Measurements from ENCODE around the gene AGBL4.

AGBL4 gene

GRCh38 chr1:48674641-48675040 is 1349.1 kb downstream of the AGBL4 start:
- CTCF ChIA-PET: interaction anchor here (0.6 to 3.3 kb wide), 12 partner anchors 8 to 1673 kb away, joined by 3 to 20 read pairs (median 4); no protein-coding TSS in a partner anchor
- H3K4me1 ChIP-seq (ENCODE audit: control insufficient read depth, insufficient read depth, low read length): no peaks in the 10 kb centered on the region
- H3K27ac ChIP-seq (ENCODE audit: extremely low read depth, low read depth, low read length): no peak overlapping the region

GRCh38 chr1:48673332-48674105 is 1350.2 kb downstream of the AGBL4 start:
- no peak overlapping the region for H3K4me3 ChIP-seq (ENCODE audit: low read depth, low read length)
- CTCF ChIA-PET: interaction anchor here (0.6 to 3.3 kb wide), 9 partner anchors 9 to 197 kb away, joined by 3 to 20 read pairs (median 4); no protein-coding TSS in a partner anchor
- no peak overlapping the region for H3K27ac ChIP-seq (ENCODE audit: extremely low read depth, low read depth, low read length)
- H3K4me1 ChIP-seq (ENCODE audit: control insufficient read depth, insufficient read depth, low read length): no peaks in the 10 kb centered on the region
- POLR2A ChIA-PET: no interaction called here
- H3K9me3 ChIP-seq (ENCODE audit: control insufficient read depth, insufficient read depth, low read depth, low read length): no peaks in the 10 kb centered on the region
- H3K36me3 ChIP-seq (ENCODE audit: control insufficient read depth in 2 of 2, insufficient read depth in 1 of 2, low read length in 2 of 2): no peaks in the 10 kb centered on the region
- TF ChIP-seq ZBTB7A (tag by site-specific recombination; IDR thresholded peaks at IDR 0.05; ENCODE audit: low read depth): no peak
- TF ChIP-seq ZNF114 (tag by site-specific recombination; IDR thresholded peaks at IDR 0.05): no peak
- peak; percentile 24; the same call in 1 of the 2 replicates for TF ChIP-seq CTCF (tag by site-specific recombination; IDR thresholded peaks at IDR 0.05)

More at GRCh38 chr1:48674641-48675040, 1349.1 kb downstream of the AGBL4 start:
- Histone ChIP-seq H3K36me3 (ENCODE audit: control insufficient read depth in 2 of 2, insufficient read depth in 1 of 2, low read length in 2 of 2) (no peaks in the 10 kb centered on the region), H3K9me3 (ENCODE audit: control insufficient read depth, insufficient read depth, low read depth, low read length) (no peaks in the 10 kb centered on the region), H3K4me3 (ENCODE audit: low read depth, low read length) (no peak overlapping the region)
- POLR2A ChIA-PET: no interaction called here
- TF ChIP-seq ZNF266 (tag by site-specific recombination; IDR thresholded peaks at IDR 0.05; ENCODE audit: low read depth) (no peak), KLF8 (tag by site-specific recombination; IDR thresholded peaks at IDR 0.05) (no peak), KLF10 (tag by site-specific recombination; IDR thresholded peaks at IDR 0.05) (no peak), ZNF530 (tag by site-specific recombination; IDR thresholded peaks at IDR 0.05; ENCODE audit: low read depth) (no peak), ZNF16 (tag by site-specific recombination; IDR thresholded peaks at IDR 0.05; ENCODE audit: low read depth) (no peak), REST (tag by site-specific recombination; IDR thresholded peaks at IDR 0.05) (no peak)

- TF ChIP-seq ZNF513 (tag by site-specific recombination; IDR thresholded peaks at IDR 0.05): no peak
- POLR2A ChIA-PET: no interaction called here
- Histone ChIP-seq H3K4me1 (ENCODE audit: control insufficient read depth, insufficient read depth, low read length) (no peaks in the 10 kb centered on the region), H3K4me3 (ENCODE audit: low read depth, low read length) (no peak overlapping the region), H3K36me3 (ENCODE audit: control insufficient read depth in 2 of 2, insufficient read depth in 1 of 2, low read length in 2 of 2) (no peaks in the 10 kb centered on the region), H3K9me3 (ENCODE audit: control insufficient read depth, insufficient read depth, low read depth, low read length) (no peaks in the 10 kb centered on the region), H3K27ac (ENCODE audit: extremely low read depth, low read depth, low read length) (no peak overlapping the region)
- CTCF ChIA-PET: interaction anchor here (0.6 to 2.4 kb wide), 2 partner anchors 26 to 139 kb away, joined by 3 to 8 read pairs; no protein-coding TSS in a partner anchor
Observed at GRCh38 chr1:48671578-48671977, 1352.2 kb downstream of the AGBL4 start.

Measured in HEK293 (cell line).